ENCODE measurements around the gene CDH6. TPM values are rescaled to one million over a fixed set of nuclear protein-coding genes. Genes with fewer than 3 reads are reported as not detected.

Gene CDH6
- total and polyA plus RNA-seq, 10 donors = 0.11 to 2.7 (median 0.60) TPM

- Histone ChIP-seq H3K27me3 (replicated peaks in 1 of 7) (no peaks in the 10 kb centered on the region), H3K4me3 (no peak overlapping the region), H3K27ac (no peak overlapping the region), H3K36me3 (no peaks in the 10 kb centered on the region), H3K9me3 (no peaks in the 10 kb centered on the region), H3K4me1 (no peaks in the 10 kb centered on the region)
- intact Hi-C loops (cut with DNase I; ENCODE audit: low total_unique reads) = no loop called here
- no peak for TF ChIP-seq POLR2AphosphoS5 (IDR thresholded peaks at IDR 0.05)
- no peak for TF ChIP-seq POLR2A (IDR thresholded peaks at IDR 0.05)
- no peak for TF ChIP-seq CTCF (IDR thresholded peaks at IDR 0.05 in 8 of 11, conservative IDR thresholded peaks at IDR 0.05 in 3 of 11)
- DNase-seq = no peak
Observed at GRCh38 chr5:31335456-31335855, 142.0 kb downstream of the CDH6 start.

- H3K27ac ChIP-seq = no peak overlapping the region
- H3K4me1 ChIP-seq = no peaks in the 10 kb centered on the region
- no peak overlapping the region for H3K4me3 ChIP-seq
- no peaks in the 10 kb centered on the region for H3K36me3 ChIP-seq
- DNase-seq = no peak
- TF ChIP-seq POLR2AphosphoS5 (IDR thresholded peaks at IDR 0.05) (no peak), POLR2A (IDR thresholded peaks at IDR 0.05) (no peak), CTCF (IDR thresholded peaks at IDR 0.05 in 8 of 11, conservative IDR thresholded peaks at IDR 0.05 in 3 of 11) (no peak)
- WGBS, 5 donors = 53 to 75% (median 63%) methylated on average over 3 of the region's 3 CpGs
- H3K9me3 ChIP-seq = no peaks in the 10 kb centered on the region
- intact Hi-C loops (cut with DNase I; ENCODE audit: low total_unique reads) = no loop called here
- H3K27me3 ChIP-seq (replicated peaks in 1 of 7) = peaks cover 0 to 3% (median 0%) of the 10 kb centered on the region in 7 donors
Observed at GRCh38 chr5:31343946-31344345, 150.5 kb downstream of the CDH6 start.

- no peak overlapping the region for H3K27ac ChIP-seq
- intact Hi-C loops (cut with DNase I; ENCODE audit: low total_unique reads) = no loop called here
- H3K9me3 ChIP-seq = no peaks in the 10 kb centered on the region
- TF ChIP-seq POLR2A (IDR thresholded peaks at IDR 0.05) (no peak), POLR2AphosphoS5 (IDR thresholded peaks at IDR 0.05) (no peak), CTCF (IDR thresholded peaks at IDR 0.05 in 8 of 11, conservative IDR thresholded peaks at IDR 0.05 in 3 of 11) (no peak)
- no peaks in the 10 kb centered on the region for H3K4me1 ChIP-seq
- no peak for DNase-seq
- peaks cover 0 to 3% (median 0%) of the 10 kb centered on the region in 7 donors for H3K27me3 ChIP-seq (replicated peaks in 1 of 7)
- 61 to 84% (median 68%) methylated on average over 3 of the region's 3 CpGs for WGBS, 5 donors
- no peaks in the 10 kb centered on the region for H3K36me3 ChIP-seq
- H3K4me3 ChIP-seq = no peak overlapping the region
Observed at GRCh38 chr5:31346896-31347551, 153.5 kb downstream of the CDH6 start.

GRCh38 chr5:31347552-31347905, 154.0 kb downstream of the CDH6 start:
- H3K36me3 ChIP-seq = no peaks in the 10 kb centered on the region
- intact Hi-C loops (cut with DNase I; ENCODE audit: low total_unique reads) = no loop called here
- TF ChIP-seq POLR2A (IDR thresholded peaks at IDR 0.05) = no peak
- no peak for TF ChIP-seq CTCF (IDR thresholded peaks at IDR 0.05 in 8 of 11, conservative IDR thresholded peaks at IDR 0.05 in 3 of 11)
- TF ChIP-seq POLR2AphosphoS5 (IDR thresholded peaks at IDR 0.05) = no peak

More at GRCh38 chr5:31347552-31347905, 154.0 kb downstream of the CDH6 start:
- DNase-seq = no peak
- Histone ChIP-seq H3K9me3 (no peaks in the 10 kb centered on the region), H3K27ac (no peak overlapping the region), H3K4me1 (no peaks in the 10 kb centered on the region), H3K4me3 (no peak overlapping the region), H3K27me3 (replicated peaks in 1 of 7) (peaks cover 0 to 6% (median 0%) of the 10 kb centered on the region in 7 donors)

Measured in spleen (tissue), 11 donors.